ENCODE measurements around the gene TAF4B.

TAF4B gene

DNA sequence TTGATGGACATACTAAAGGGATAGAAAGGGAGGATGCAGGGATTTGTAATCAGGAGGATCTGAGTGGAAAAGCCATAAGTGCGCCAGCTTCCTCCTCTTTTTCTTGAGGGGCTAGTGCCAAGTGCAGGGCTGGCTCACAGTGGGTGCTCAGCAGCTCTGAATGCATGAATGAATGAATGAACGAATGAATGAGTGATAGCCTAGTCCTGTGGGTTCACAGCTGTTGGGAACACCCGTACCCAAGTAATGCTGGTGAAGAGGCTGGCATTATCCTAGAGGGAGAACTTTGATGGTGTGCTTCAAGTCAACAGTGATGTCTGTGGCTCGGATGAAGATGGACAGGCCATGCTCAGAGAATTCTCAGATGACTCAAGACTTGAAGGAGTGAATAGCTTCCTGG lies 213.3 kb downstream of the TAF4B start:
- no peak overlapping the region for H2AFZ ChIP-seq
- no peak overlapping the region for H3K4me3 ChIP-seq (ENCODE audit: low read depth, low read length)
- H3K4me2 ChIP-seq (ENCODE audit: low read length): no peak overlapping the region
- no peak overlapping the region for H3K9ac ChIP-seq
- H3K27me3 ChIP-seq (ENCODE audit: control insufficient read depth, insufficient read depth, low read length): no peaks in the 10 kb centered on the region
- H3K9me3 ChIP-seq (ENCODE audit: control insufficient read depth, low read length): no peaks in the 10 kb centered on the region
- no peak overlapping the region for H3K27ac ChIP-seq
- TF ChIP-seq CTCF (IDR thresholded peaks at IDR 0.05): no peak
- H3K79me2 ChIP-seq: no peaks in the 10 kb centered on the region
- peaks cover 2% of the 10 kb centered on the region for H3K4me1 ChIP-seq
- no peaks in the 10 kb centered on the region for H3K36me3 ChIP-seq (ENCODE audit: control insufficient read depth, insufficient read depth, low read length)

GRCh38 chr18:26440644-26441043 lies 214.4 kb downstream of the TAF4B start:
- Histone ChIP-seq H2AFZ (no peak overlapping the region), H3K4me3 (ENCODE audit: low read depth, low read length) (no peak overlapping the region), H3K4me1 (peaks cover 2% of the 10 kb centered on the region), H3K9me3 (ENCODE audit: control insufficient read depth, low read length) (no peaks in the 10 kb centered on the region), H3K36me3 (ENCODE audit: control insufficient read depth, insufficient read depth, low read length) (no peaks in the 10 kb centered on the region), H3K79me2 (no peaks in the 10 kb centered on the region), H3K4me2 (ENCODE audit: low read length) (no peak overlapping the region), H3K27me3 (ENCODE audit: control insufficient read depth, insufficient read depth, low read length) (no peaks in the 10 kb centered on the region), H3K9ac (no peak overlapping the region), H3K27ac (no peak overlapping the region)
- TF ChIP-seq CTCF (IDR thresholded peaks at IDR 0.05): no peak
